HEK293 (cell line): ENCODE results near the gene PLCL2.
A peak's percentile ranks its signal among the peaks of the same experiment; 100 is the strongest.

Experiments used
- CTCF ChIA-PET: fragments of 350-600 bp; formaldehyde crosslinking; extraction: SDS; loops from one replicate; lab custom pipeline; 2021; ENCODE audit warnings: antibody characterized with exemption; lab: Yijun Ruan, JAX
- POLR2A ChIA-PET: fragments of 300-600 bp; formaldehyde crosslinking; extraction: SDS; loops from one replicate; lab custom pipeline; 2020; ENCODE audit warnings: antibody characterized with exemption, inconsistent platforms; lab: Yijun Ruan, JAX
- H3K27ac ChIP-seq: fragments of 200-500 bp; sonication (Bioruptor generic); 2 replicates; pipeline ENCODE4 v1.5.1; 2014; ENCODE audit warnings: low read depth, low read length, control low read depth, inconsistent platforms; ENCODE audit errors: extremely low read depth
- H3K36me3 ChIP-seq, 2 experiments: fragments of 200-500 bp in 1 of 2; sonication (Bioruptor generic) in 1 of 2; 1 replicate in 1 of 2; 2 replicates in 1 of 2; pipeline ENCODE4 v1.5.1; 2014 to 2017; ENCODE audit warnings: inconsistent platforms in 2 of 2, low read length in 2 of 2; ENCODE audit not compliant: control insufficient read depth in 2 of 2, insufficient read depth in 1 of 2
- H3K4me1 ChIP-seq: fragments of 200-500 bp; sonication (Bioruptor generic); 2 replicates; pipeline ENCODE4 v1.5.1; 2014; ENCODE audit warnings: mild to moderate bottlenecking, low read length, inconsistent platforms; ENCODE audit not compliant: control insufficient read depth, insufficient read depth
- H3K4me3 ChIP-seq: 2 replicates; pipeline ENCODE4 v1.5.1; 2011; ENCODE audit warnings: low read depth, mild to moderate bottlenecking, control low read depth, low read length, moderate library complexity
- H3K9me3 ChIP-seq: fragments of 200-500 bp; sonication (Bioruptor generic); 2 replicates; pipeline ENCODE4 v1.5.1; 2014; ENCODE audit warnings: low read depth, low read length, inconsistent platforms; ENCODE audit not compliant: control insufficient read depth, insufficient read depth
- CTCF ChIP-seq: fragments of 450-650 bp; formaldehyde crosslinking; IDR thresholded peaks from 2 replicates; pipeline ENCODE4 v1.5.1; 2016; ENCODE audit warnings: missing biosample characterization, missing genetic modification characterization
- FEZF1 ChIP-seq: fragments of 450-650 bp; formaldehyde crosslinking; IDR thresholded peaks from 2 replicates; pipeline ENCODE4 v1.5.1; 2016; ENCODE audit warnings: missing biosample characterization, missing genetic modification characterization
- KLF1 ChIP-seq: fragments of 450-650 bp; formaldehyde crosslinking; IDR thresholded peaks from 2 replicates; pipeline ENCODE4 v1.5.1; 2016; ENCODE audit warnings: missing biosample characterization, missing genetic modification characterization
- MEIS1 ChIP-seq: sonication (generic); formaldehyde crosslinking; IDR thresholded peaks from 2 replicates; pipeline ENCODE4 v1.8.1; 2022; ENCODE audit warnings: missing genetic modification reagents, mild to moderate bottlenecking, borderline replicate concordance
- OSR2 ChIP-seq: fragments of 450-650 bp; formaldehyde crosslinking; IDR thresholded peaks from 2 replicates; pipeline ENCODE4 v1.5.1; 2016; ENCODE audit warnings: missing biosample characterization, missing genetic modification characterization
- ZEB2 ChIP-seq: fragments of 450-650 bp; formaldehyde crosslinking; IDR thresholded peaks from 2 replicates; pipeline ENCODE4 v1.5.1; 2016; ENCODE audit warnings: missing biosample characterization, missing genetic modification characterization
- ZFP3 ChIP-seq: fragments of 450-650 bp; formaldehyde crosslinking; IDR thresholded peaks from 2 replicates; pipeline ENCODE4 v1.5.1; 2016; ENCODE audit warnings: low read depth, missing biosample characterization, missing genetic modification characterization
- ZNF112 ChIP-seq: fragments of 450-650 bp; formaldehyde crosslinking; IDR thresholded peaks from 2 replicates; pipeline ENCODE4 v1.5.0; 2017; ENCODE audit warnings: missing biosample characterization, missing genetic modification characterization
- ZNF132 ChIP-seq: fragments of 450-650 bp; formaldehyde crosslinking; IDR thresholded peaks from 2 replicates; pipeline ENCODE4 v1.5.1; 2017; ENCODE audit warnings: missing biosample characterization, missing genetic modification characterization, borderline replicate concordance
- ZNF184 ChIP-seq: fragments of 450-650 bp; IDR thresholded peaks from 2 replicates; pipeline ENCODE4 v1.5.1; 2018; ENCODE audit warnings: missing biosample characterization, mild to moderate bottlenecking, missing genetic modification characterization
- ZNF274 ChIP-seq, 2 experiments: fragments of 200-500 bp in 1 of 2; fragments of 450-650 bp in 1 of 2; sonication (Bioruptor generic) in 1 of 2; formaldehyde crosslinking in 1 of 2; IDR thresholded peaks; 2 replicates each; pipeline versions ENCODE4 v1.5.1 to v1.6.1; 2014 to 2016; ENCODE audit warnings: borderline replicate concordance in 1 of 2, inconsistent platforms in 1 of 2, low read length in 1 of 2, missing biosample characterization in 1 of 2, missing genetic modification characterization in 1 of 2
- ZNF433 ChIP-seq: fragments of 450-650 bp; formaldehyde crosslinking; IDR thresholded peaks from 2 replicates; pipeline ENCODE4 v1.5.1; 2016; ENCODE audit warnings: missing biosample characterization, missing genetic modification characterization, low read depth
- ZNF510 ChIP-seq: fragments of 450-650 bp; formaldehyde crosslinking; IDR thresholded peaks from 2 replicates; pipeline ENCODE4 v1.5.1; 2018; ENCODE audit warnings: mild to moderate bottlenecking, missing genetic modification characterization, missing biosample characterization; ENCODE audit not compliant: insufficient replicate concordance
- ZNF610 ChIP-seq: fragments of 450-650 bp; formaldehyde crosslinking; IDR thresholded peaks from 2 replicates; pipeline ENCODE4 v1.5.1; 2016; ENCODE audit warnings: missing biosample characterization, missing genetic modification characterization, borderline replicate concordance
- ZNF670 ChIP-seq: fragments of 450-650 bp; formaldehyde crosslinking; IDR thresholded peaks from 2 replicates; pipeline ENCODE4 v1.5.1; 2016; ENCODE audit warnings: missing biosample characterization, missing genetic modification characterization, low read depth
- TF ChIP-seq, protein P1 (sequence below): fragments of 450-650 bp; formaldehyde crosslinking; IDR thresholded peaks from 2 replicates; pipeline ENCODE4 v1.5.1; 2016; ENCODE audit warnings: missing biosample characterization, missing genetic modification characterization
- TF ChIP-seq, protein P2 (sequence below): fragments of 450-650 bp; formaldehyde crosslinking; IDR thresholded peaks from 2 replicates; pipeline ENCODE4 v1.5.1; 2016; ENCODE audit warnings: missing biosample characterization, missing genetic modification characterization
- TF ChIP-seq, protein P3 (sequence below): fragments of 450-650 bp; formaldehyde crosslinking; IDR thresholded peaks from 2 replicates; pipeline ENCODE4 v1.5.1; 2017; ENCODE audit warnings: missing biosample characterization, mild to moderate bottlenecking, missing genetic modification characterization, moderate library complexity
- TF ChIP-seq, protein P4 (sequence below): fragments of 450-650 bp; formaldehyde crosslinking; IDR thresholded peaks from 2 replicates; pipeline ENCODE4 v1.5.1; 2016; ENCODE audit warnings: missing biosample characterization, missing genetic modification characterization, borderline replicate concordance

PLCL2 gene

DNA sequence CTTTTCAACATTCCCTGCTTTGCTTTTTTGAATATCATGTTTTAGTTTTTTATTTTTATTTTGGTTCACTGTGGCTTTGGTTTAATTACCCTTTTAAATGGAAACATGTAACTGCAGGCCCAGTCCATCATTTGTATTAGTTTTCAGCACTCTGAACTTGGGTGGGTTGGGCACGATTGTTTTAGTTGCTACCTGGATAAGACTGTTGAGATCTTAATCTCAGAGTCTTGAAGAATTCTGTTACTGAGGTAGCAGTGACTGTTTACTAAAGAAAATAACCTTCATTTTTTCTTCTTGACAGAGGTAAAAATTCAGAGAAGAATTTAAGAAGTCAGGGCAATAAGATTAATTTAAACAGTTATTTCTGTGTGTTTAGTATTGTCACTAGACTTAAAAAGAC is 15.2 kb downstream of the PLCL2 start:
- Histone ChIP-seq H3K9me3 (no peaks in the 10 kb centered on the region), H3K27ac (no peak overlapping the region), H3K36me3 (no peaks in the 10 kb centered on the region), H3K4me1 (peaks cover 13% of the 10 kb centered on the region), H3K4me3 (no peak overlapping the region)
- ChIA-PET POLR2A (no interaction called here), CTCF (interaction anchor here (1.8 kb wide), 1 partner anchor 16 kb away, joined by 5 read pairs; no protein-coding TSS in a partner anchor)
- TF ChIP-seq ZNF184 (tag by site-specific recombination) (no peak), CTCF (tag by site-specific recombination) (no peak), MEIS1 (CRISPR knock-in tag) (no peak), OSR2 (peak; percentile 60)
- TF ChIP-seq, protein P1, sequence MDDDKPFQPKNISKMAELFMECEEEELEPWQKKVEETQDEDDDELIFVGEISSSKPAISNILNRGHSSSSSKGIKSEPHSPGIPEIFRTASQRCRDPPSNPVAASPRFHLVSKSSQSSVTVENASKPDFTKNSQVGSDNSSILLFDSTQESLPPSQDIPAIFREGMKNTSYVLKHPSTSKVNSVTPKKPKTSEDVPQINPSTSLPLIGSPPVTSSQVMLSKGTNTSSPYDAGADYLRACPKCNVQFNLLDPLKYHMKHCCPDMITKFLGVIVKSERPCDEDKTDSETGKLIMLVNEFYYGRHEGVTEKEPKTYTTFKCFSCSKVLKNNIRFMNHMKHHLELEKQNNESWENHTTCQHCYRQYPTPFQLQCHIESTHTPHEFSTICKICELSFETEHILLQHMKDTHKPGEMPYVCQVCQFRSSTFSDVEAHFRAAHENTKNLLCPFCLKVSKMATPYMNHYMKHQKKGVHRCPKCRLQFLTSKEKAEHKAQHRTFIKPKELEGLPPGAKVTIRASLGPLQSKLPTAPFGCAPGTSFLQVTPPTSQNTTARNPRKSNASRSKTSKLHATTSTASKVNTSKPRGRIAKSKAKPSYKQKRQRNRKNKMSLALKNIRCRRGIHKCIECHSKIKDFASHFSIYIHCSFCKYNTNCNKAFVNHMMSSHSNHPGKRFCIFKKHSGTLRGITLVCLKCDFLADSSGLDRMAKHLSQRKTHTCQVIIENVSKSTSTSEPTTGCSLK (tag by site-specific recombination): no peak

- Histone ChIP-seq H3K27ac (no peak overlapping the region), H3K4me3 (no peak overlapping the region), H3K4me1 (peaks cover 19% of the 10 kb centered on the region), H3K36me3 (no peaks in the 10 kb centered on the region), H3K9me3 (no peaks in the 10 kb centered on the region)
- ChIA-PET CTCF (interaction anchor here (1.8 kb wide), 1 partner anchor 17 kb away, joined by 5 read pairs; no protein-coding TSS in a partner anchor), POLR2A (no interaction called here)
- TF ChIP-seq ZNF433 (tag by site-specific recombination) (no peak), KLF1 (tag by site-specific recombination) (no peak), ZNF670 (tag by site-specific recombination) (no peak), ZNF610 (no peak), FEZF1 (no peak), ZEB2 (no peak), ZFP3 (tag by site-specific recombination) (no peak), ZNF112 (no peak), ZNF274 (IDR thresholded peaks at IDR 0.05; ENCODE audit: low read length) (no peak), ZNF274 (tag by site-specific recombination; IDR thresholded peaks at IDR 0.05; ENCODE audit: borderline replicate concordance) (no peak), OSR2 (no peak), ZNF132 (tag by site-specific recombination) (no peak), ZNF510 (tag by site-specific recombination) (no peak)
- TF ChIP-seq, protein P2, sequence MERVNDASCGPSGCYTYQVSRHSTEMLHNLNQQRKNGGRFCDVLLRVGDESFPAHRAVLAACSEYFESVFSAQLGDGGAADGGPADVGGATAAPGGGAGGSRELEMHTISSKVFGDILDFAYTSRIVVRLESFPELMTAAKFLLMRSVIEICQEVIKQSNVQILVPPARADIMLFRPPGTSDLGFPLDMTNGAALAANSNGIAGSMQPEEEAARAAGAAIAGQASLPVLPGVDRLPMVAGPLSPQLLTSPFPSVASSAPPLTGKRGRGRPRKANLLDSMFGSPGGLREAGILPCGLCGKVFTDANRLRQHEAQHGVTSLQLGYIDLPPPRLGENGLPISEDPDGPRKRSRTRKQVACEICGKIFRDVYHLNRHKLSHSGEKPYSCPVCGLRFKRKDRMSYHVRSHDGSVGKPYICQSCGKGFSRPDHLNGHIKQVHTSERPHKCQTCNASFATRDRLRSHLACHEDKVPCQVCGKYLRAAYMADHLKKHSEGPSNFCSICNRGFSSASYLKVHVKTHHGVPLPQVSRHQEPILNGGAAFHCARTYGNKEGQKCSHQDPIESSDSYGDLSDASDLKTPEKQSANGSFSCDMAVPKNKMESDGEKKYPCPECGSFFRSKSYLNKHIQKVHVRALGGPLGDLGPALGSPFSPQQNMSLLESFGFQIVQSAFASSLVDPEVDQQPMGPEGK (tag by site-specific recombination): no peak
- TF ChIP-seq, protein P3, sequence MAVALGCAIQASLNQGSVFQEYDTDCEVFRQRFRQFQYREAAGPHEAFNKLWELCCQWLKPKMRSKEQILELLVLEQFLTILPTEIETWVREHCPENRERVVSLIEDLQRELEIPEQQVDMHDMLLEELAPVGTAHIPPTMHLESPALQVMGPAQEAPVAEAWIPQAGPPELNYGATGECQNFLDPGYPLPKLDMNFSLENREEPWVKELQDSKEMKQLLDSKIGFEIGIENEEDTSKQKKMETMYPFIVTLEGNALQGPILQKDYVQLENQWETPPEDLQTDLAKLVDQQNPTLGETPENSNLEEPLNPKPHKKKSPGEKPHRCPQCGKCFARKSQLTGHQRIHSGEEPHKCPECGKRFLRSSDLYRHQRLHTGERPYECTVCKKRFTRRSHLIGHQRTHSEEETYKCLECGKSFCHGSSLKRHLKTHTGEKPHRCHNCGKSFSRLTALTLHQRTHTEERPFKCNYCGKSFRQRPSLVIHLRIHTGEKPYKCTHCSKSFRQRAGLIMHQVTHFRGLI (tag by site-specific recombination): peak; percentile 67; the same call in 1 of the 2 replicates
- TF ChIP-seq, protein P4, sequence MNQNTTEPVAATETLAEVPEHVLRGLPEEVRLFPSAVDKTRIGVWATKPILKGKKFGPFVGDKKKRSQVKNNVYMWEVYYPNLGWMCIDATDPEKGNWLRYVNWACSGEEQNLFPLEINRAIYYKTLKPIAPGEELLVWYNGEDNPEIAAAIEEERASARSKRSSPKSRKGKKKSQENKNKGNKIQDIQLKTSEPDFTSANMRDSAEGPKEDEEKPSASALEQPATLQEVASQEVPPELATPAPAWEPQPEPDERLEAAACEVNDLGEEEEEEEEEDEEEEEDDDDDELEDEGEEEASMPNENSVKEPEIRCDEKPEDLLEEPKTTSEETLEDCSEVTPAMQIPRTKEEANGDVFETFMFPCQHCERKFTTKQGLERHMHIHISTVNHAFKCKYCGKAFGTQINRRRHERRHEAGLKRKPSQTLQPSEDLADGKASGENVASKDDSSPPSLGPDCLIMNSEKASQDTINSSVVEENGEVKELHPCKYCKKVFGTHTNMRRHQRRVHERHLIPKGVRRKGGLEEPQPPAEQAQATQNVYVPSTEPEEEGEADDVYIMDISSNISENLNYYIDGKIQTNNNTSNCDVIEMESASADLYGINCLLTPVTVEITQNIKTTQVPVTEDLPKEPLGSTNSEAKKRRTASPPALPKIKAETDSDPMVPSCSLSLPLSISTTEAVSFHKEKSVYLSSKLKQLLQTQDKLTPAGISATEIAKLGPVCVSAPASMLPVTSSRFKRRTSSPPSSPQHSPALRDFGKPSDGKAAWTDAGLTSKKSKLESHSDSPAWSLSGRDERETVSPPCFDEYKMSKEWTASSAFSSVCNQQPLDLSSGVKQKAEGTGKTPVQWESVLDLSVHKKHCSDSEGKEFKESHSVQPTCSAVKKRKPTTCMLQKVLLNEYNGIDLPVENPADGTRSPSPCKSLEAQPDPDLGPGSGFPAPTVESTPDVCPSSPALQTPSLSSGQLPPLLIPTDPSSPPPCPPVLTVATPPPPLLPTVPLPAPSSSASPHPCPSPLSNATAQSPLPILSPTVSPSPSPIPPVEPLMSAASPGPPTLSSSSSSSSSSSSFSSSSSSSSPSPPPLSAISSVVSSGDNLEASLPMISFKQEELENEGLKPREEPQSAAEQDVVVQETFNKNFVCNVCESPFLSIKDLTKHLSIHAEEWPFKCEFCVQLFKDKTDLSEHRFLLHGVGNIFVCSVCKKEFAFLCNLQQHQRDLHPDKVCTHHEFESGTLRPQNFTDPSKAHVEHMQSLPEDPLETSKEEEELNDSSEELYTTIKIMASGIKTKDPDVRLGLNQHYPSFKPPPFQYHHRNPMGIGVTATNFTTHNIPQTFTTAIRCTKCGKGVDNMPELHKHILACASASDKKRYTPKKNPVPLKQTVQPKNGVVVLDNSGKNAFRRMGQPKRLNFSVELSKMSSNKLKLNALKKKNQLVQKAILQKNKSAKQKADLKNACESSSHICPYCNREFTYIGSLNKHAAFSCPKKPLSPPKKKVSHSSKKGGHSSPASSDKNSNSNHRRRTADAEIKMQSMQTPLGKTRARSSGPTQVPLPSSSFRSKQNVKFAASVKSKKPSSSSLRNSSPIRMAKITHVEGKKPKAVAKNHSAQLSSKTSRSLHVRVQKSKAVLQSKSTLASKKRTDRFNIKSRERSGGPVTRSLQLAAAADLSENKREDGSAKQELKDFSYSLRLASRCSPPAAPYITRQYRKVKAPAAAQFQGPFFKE (tag by site-specific recombination): no peak
Measured at GRCh38 chr3:16900779-16901440, 16.2 kb downstream of the PLCL2 start.
